H9 (cell line): ENCODE measurements around the gene SOX8. TPM values are rescaled to one million over a fixed set of nuclear protein-coding genes. Genes with fewer than 3 reads are reported as not detected.

Source experiments
- DNase-seq: peaks from one replicate; pipeline ENCODE4 v3.0.0-alpha.2; 2017
- H2AFZ ChIP-seq: one replicate; pipeline ENCODE4 v1.6.1; 2013; ENCODE audit warnings: mild to moderate bottlenecking, low read length, control low read depth, moderate library complexity
- H2AK5ac ChIP-seq: 2 replicates; pipeline ENCODE4 v1.6.1; 2013; ENCODE audit warnings: low read length, control low read depth, mixed read lengths; ENCODE audit not compliant: insufficient read length
- H2BK120ac ChIP-seq: one replicate; pipeline ENCODE4 v1.6.1; 2013; ENCODE audit warnings: low read depth, mild to moderate bottlenecking, low read length, control low read depth, inconsistent platforms; ENCODE audit not compliant: poor library complexity, severe bottlenecking
- H2BK12ac ChIP-seq: 2 replicates; pipeline ENCODE4 v1.6.1; 2013; ENCODE audit warnings: low read length, control low read depth, mixed read lengths, low read depth; ENCODE audit not compliant: insufficient read length
- H2BK15ac ChIP-seq: 2 replicates; pipeline ENCODE4 v1.6.1; 2013; ENCODE audit warnings: low read depth, low read length, control low read depth
- H2BK20ac ChIP-seq: one replicate; pipeline ENCODE4 v1.6.1; 2013; ENCODE audit warnings: low read depth, mild to moderate bottlenecking, low read length, control low read depth, inconsistent platforms; ENCODE audit not compliant: poor library complexity, severe bottlenecking
- H2BK5ac ChIP-seq: 2 replicates; pipeline ENCODE4 v1.6.1; 2013; ENCODE audit warnings: low read length, control low read depth, mixed read lengths; ENCODE audit not compliant: insufficient read length
- H3K14ac ChIP-seq: 2 replicates; pipeline ENCODE4 v1.6.1; 2013; ENCODE audit warnings: low read length, control low read depth; ENCODE audit not compliant: insufficient read depth
- H3K18ac ChIP-seq: 2 replicates; pipeline ENCODE4 v1.6.1; 2013; ENCODE audit warnings: low read depth, mild to moderate bottlenecking, mixed read lengths, low read length, control low read depth; ENCODE audit not compliant: insufficient read length
- H3K23ac ChIP-seq: 2 replicates; pipeline ENCODE4 v1.6.1; 2013; ENCODE audit warnings: low read length, control low read depth, mixed read lengths, low read depth; ENCODE audit not compliant: insufficient read length
- H3K23me2 ChIP-seq: 2 replicates; pipeline ENCODE4 v1.6.1; 2013; ENCODE audit warnings: low read depth, mild to moderate bottlenecking, mixed read lengths, low read length, control low read depth; ENCODE audit not compliant: insufficient read length, poor library complexity, severe bottlenecking
- H3K27ac ChIP-seq: 2 replicates; pipeline ENCODE4 v1.5.1; 2013; ENCODE audit warnings: low read length, control low read depth, mixed read lengths, low read depth; ENCODE audit not compliant: insufficient read length
- H3K27me3 ChIP-seq: 2 replicates; pipeline ENCODE4 v1.6.1; 2013; ENCODE audit warnings: low read length, control low read depth, inconsistent platforms; ENCODE audit not compliant: insufficient read depth
- H3K4ac ChIP-seq: 2 replicates; pipeline ENCODE4 v1.6.1; 2013; ENCODE audit warnings: low read depth, mild to moderate bottlenecking, control low read depth, inconsistent platforms, low read length, moderate library complexity
- H3K4me1 ChIP-seq: 2 replicates; pipeline ENCODE4 v1.6.1; 2013; ENCODE audit warnings: low read length, control low read depth, inconsistent platforms; ENCODE audit not compliant: insufficient read depth
- H3K4me2 ChIP-seq: 2 replicates; pipeline ENCODE4 v1.6.1; 2013; ENCODE audit warnings: low read length, control low read depth, mixed read lengths; ENCODE audit not compliant: insufficient read length, insufficient read depth
- H3K56ac ChIP-seq: 2 replicates; pipeline ENCODE4 v1.6.1; 2013; ENCODE audit warnings: low read depth, mild to moderate bottlenecking, mixed read lengths, low read length, control low read depth; ENCODE audit not compliant: insufficient read length
- H3K79me1 ChIP-seq: 2 replicates; pipeline ENCODE4 v1.6.1; 2013; ENCODE audit warnings: low read depth, mild to moderate bottlenecking, moderate library complexity, low read length, control low read depth, inconsistent platforms; ENCODE audit not compliant: insufficient read depth, poor library complexity, severe bottlenecking
- H3K79me2 ChIP-seq: 2 replicates; pipeline ENCODE4 v1.6.1; 2013; ENCODE audit warnings: low read length, control low read depth, inconsistent platforms; ENCODE audit not compliant: insufficient read depth
- H3K9ac ChIP-seq: 2 replicates; pipeline ENCODE4 v1.6.1; 2013; ENCODE audit warnings: low read length, control low read depth, mixed read lengths; ENCODE audit not compliant: insufficient read length; ENCODE audit errors: extremely low read depth
- H3K9me3 ChIP-seq: one replicate; pipeline ENCODE4 v1.6.1; 2013; ENCODE audit warnings: low read depth, low read length, inconsistent platforms; ENCODE audit not compliant: control insufficient read depth
- H3T11ph ChIP-seq: one replicate; pipeline ENCODE4 v1.6.1; 2013; ENCODE audit warnings: mild to moderate bottlenecking, low read length, control low read depth, inconsistent platforms
- H4K20me1 ChIP-seq: one replicate; pipeline ENCODE4 v1.6.1; 2013; ENCODE audit not compliant: control insufficient read depth, insufficient read length, insufficient read depth
- H4K5ac ChIP-seq: 2 replicates; pipeline ENCODE4 v1.6.1; 2013; ENCODE audit warnings: low read depth, mild to moderate bottlenecking, mixed read lengths, low read length, control low read depth; ENCODE audit not compliant: insufficient read length
- H4K8ac ChIP-seq: replicated peaks from 2 replicates; pipeline ENCODE4 v1.6.1; 2013; ENCODE audit warnings: low read length, control low read depth, mixed read lengths, low read depth; ENCODE audit not compliant: insufficient read length
- H4K91ac ChIP-seq: 2 replicates; pipeline ENCODE4 v1.6.1; 2013; ENCODE audit warnings: low read depth, mild to moderate bottlenecking, moderate library complexity, mixed read lengths, low read length, control low read depth; ENCODE audit not compliant: insufficient read length
- H3K27ac Mint-ChIP-seq, 3 experiments: 2 replicates in 2 of 3; 3 replicates in 1 of 3; pipeline ENCODE4 v1.8.0; 2020 to 2021; ENCODE audit warnings: mixed read lengths in 3 of 3, mild to moderate bottlenecking in 1 of 3, moderate library complexity in 1 of 3
- H3K27me3 Mint-ChIP-seq: 2 replicates; pipeline ENCODE4 v1.8.0; 2021; ENCODE audit warnings: low read depth, mild to moderate bottlenecking, moderate library complexity, mixed read lengths
- H3K36me3 Mint-ChIP-seq, 3 experiments: 2 replicates in 2 of 3; 3 replicates in 1 of 3; pipeline ENCODE4 v1.8.0; 2020 to 2021; ENCODE audit warnings: low read depth in 3 of 3, mixed read lengths in 3 of 3; ENCODE audit not compliant: insufficient read depth in 1 of 3
- H3K4me1 Mint-ChIP-seq, 2 experiments: 2 replicates each; pipeline ENCODE4 v1.8.0; 2020; ENCODE audit warnings: mixed read lengths in 2 of 2
- H3K4me3 Mint-ChIP-seq, 2 experiments: 2 replicates in 1 of 2; 3 replicates in 1 of 2; pipeline ENCODE4 v1.8.0; 2020 to 2021; ENCODE audit warnings: mild to moderate bottlenecking in 2 of 2, mixed read lengths in 2 of 2, moderate library complexity in 1 of 2
- H3K9me3 Mint-ChIP-seq, 2 experiments: 2 replicates in 1 of 2; 3 replicates in 1 of 2; pipeline ENCODE4 v1.8.0; 2020; ENCODE audit warnings: mild to moderate bottlenecking in 2 of 2, mixed read lengths in 2 of 2, moderate library complexity in 1 of 2
- CTCF ChIP-seq: fragments of 200-600 bp; sonication (generic); conservative IDR thresholded peaks from 3 replicates; pipeline ENCODE4 v1.8.0; 2021; ENCODE audit warnings: antibody characterized with exemption, mild to moderate bottlenecking
- WGBS: extraction: QIAGEN DNeasy Blood & Tissue Kit; methylation state at CpG from one replicate; pipeline ENCODE4 v1.1.7; 2013; ENCODE audit warnings: missing lambda C conversion rate, low lambda C conversion rate, mixed read lengths; ENCODE audit not compliant: insufficient read length; ENCODE audit errors: extremely low coverage; 5-methylcytosine and 5-hydroxymethylcytosine counted together
- total RNA-seq: library from RNA; stranded (reverse); gene quantifications from 2 replicates; pipeline ENCODE4 v1.2.1, GENCODE V29; 2021

SOX8 gene
- total RNA-seq, 1 experiment from 2014 or later: 8.9 TPM

- no peak for TF ChIP-seq CTCF
- no peaks in the 10 kb centered on the region for H3K9me3 ChIP-seq
- H3T11ph ChIP-seq: no peak overlapping the region
- no peak overlapping the region for H3K14ac ChIP-seq
- H2BK20ac ChIP-seq: no peak overlapping the region
- no peak overlapping the region for H2AK5ac ChIP-seq
- no peaks in the 10 kb centered on the region for H3K4me1 ChIP-seq
- H2BK120ac ChIP-seq: no peak overlapping the region
- H3K4me2 ChIP-seq: no peak overlapping the region
- DNase-seq: no peak
- no peak overlapping the region for H2BK12ac ChIP-seq
- H3K23ac ChIP-seq: no peak overlapping the region
- Mint-ChIP-seq H3K27me3 (peaks cover 49% of the 10 kb centered on the region), H3K4me1 (peaks cover 3 to 15% of the 10 kb centered on the region in 2 experiments; a peak in 3 of 4 replicates), H3K36me3 (peaks cover 0 to 2% (median 0%) of the 10 kb centered on the region in 3 experiments; a peak in 2 of 7 replicates), H3K27ac (no peak overlapping the region), H3K9me3 (no peaks in the 10 kb centered on the region), H3K4me3 (no peak overlapping the region; a peak in 2 of 5 replicates)
- no peak overlapping the region for H4K91ac ChIP-seq
- H2BK5ac ChIP-seq: no peak overlapping the region
- peaks cover 10% of the 10 kb centered on the region for H3K23me2 ChIP-seq
- H4K8ac ChIP-seq: no peak overlapping the region
- H3K56ac ChIP-seq: no peak overlapping the region
- H3K79me2 ChIP-seq: no peaks in the 10 kb centered on the region
- H4K20me1 ChIP-seq: no peaks in the 10 kb centered on the region
- peaks cover 14% of the 10 kb centered on the region; the same call in 1 of the 2 replicates for H3K27me3 ChIP-seq
- H4K5ac ChIP-seq: no peak overlapping the region
- H2AFZ ChIP-seq: no peak overlapping the region
- no peak overlapping the region for H3K27ac ChIP-seq
- no peaks in the 10 kb centered on the region for H3K79me1 ChIP-seq
- no peak overlapping the region for H3K9ac ChIP-seq
- H3K4ac ChIP-seq: no peak overlapping the region
- no CpG with 5 or more reads among the region's 14 CpGs for WGBS
- no peak overlapping the region for H3K18ac ChIP-seq
- H2BK15ac ChIP-seq: no peak overlapping the region
Measured at GRCh38 chr16:979147-979546, 2.4 kb upstream of the SOX8 start.
